ENCODE results near the gene AGFG1. TPM values are rescaled to one million over a fixed set of nuclear protein-coding genes. Genes with fewer than 3 reads are reported as not detected.

Gene AGFG1
- total RNA-seq, 1 experiment from 2014 or later = 72.5 TPM

DNA sequence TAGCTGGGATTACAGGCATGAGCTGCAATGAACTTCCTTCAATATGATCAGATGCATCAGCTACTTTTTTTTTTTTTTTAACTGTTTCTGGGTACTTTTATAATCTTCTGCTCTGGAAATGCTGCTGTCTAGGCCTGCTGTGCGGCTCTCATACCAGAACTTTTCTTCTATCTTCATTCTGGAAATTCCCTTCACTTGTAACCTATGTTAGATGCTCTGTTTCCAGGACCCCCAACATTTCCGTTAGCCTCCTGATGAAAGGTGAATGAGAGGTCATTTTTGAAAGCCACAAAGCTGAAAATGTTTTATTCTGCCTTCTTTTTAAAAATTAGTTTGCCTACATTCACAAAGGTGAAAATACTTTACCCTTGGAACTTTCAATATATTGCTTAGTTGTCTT is 8.6 kb downstream of the AGFG1 start:
- no peaks in the 10 kb centered on the region; a peak in 1 of 4 replicates for H3K9me3 ChIP-seq (ENCODE audit: control insufficient read depth in 1 of 2, insufficient read depth in 1 of 2, low read depth in 1 of 2, low read length in 2 of 2)
- no peak overlapping the region for H3K27ac ChIP-seq (ENCODE audit: low read depth, low read length)
- intact Hi-C loops (cut with micrococcal nuclease) = loop anchor here (2.0 to 10.0 kb wide), 3 partner anchors 177 to 404 kb away; no protein-coding TSS in a partner anchor
- H3K9ac ChIP-seq (ENCODE audit: low read length) = no peak overlapping the region
- DNase-seq (ENCODE audit: low read depth, low spot score) (no peak), ATAC-seq (no peak)
- no peaks in the 10 kb centered on the region for H3K36me3 ChIP-seq (ENCODE audit: control insufficient read depth in 1 of 2, insufficient read depth in 2 of 2, low read length in 2 of 2)
- H2AFZ ChIP-seq (ENCODE audit: low read depth, low read length, poor library complexity, severe bottlenecking) = no peak overlapping the region
- no peak for TF ChIP-seq POLR2A (IDR thresholded peaks at IDR 0.05; ENCODE audit: borderline replicate concordance, extremely low read depth, insufficient read depth, insufficient read length)
- TF ChIP-seq, protein P1, sequence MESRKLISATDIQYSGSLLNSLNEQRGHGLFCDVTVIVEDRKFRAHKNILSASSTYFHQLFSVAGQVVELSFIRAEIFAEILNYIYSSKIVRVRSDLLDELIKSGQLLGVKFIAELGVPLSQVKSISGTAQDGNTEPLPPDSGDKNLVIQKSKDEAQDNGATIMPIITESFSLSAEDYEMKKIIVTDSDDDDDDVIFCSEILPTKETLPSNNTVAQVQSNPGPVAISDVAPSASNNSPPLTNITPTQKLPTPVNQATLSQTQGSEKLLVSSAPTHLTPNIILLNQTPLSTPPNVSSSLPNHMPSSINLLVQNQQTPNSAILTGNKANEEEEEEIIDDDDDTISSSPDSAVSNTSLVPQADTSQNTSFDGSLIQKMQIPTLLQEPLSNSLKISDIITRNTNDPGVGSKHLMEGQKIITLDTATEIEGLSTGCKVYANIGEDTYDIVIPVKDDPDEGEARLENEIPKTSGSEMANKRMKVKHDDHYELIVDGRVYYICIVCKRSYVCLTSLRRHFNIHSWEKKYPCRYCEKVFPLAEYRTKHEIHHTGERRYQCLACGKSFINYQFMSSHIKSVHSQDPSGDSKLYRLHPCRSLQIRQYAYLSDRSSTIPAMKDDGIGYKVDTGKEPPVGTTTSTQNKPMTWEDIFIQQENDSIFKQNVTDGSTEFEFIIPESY (IDR thresholded peaks at IDR 0.05; ENCODE audit: extremely low read depth, insufficient replicate concordance, low read length) = no peak
- no peak for TF ChIP-seq ZNF274 (IDR thresholded peaks at IDR 0.05; ENCODE audit: low read depth, low read length)
- TF ChIP-seq ZFX (IDR thresholded peaks at IDR 0.05) = no peak
- TF ChIP-seq, protein P2, sequence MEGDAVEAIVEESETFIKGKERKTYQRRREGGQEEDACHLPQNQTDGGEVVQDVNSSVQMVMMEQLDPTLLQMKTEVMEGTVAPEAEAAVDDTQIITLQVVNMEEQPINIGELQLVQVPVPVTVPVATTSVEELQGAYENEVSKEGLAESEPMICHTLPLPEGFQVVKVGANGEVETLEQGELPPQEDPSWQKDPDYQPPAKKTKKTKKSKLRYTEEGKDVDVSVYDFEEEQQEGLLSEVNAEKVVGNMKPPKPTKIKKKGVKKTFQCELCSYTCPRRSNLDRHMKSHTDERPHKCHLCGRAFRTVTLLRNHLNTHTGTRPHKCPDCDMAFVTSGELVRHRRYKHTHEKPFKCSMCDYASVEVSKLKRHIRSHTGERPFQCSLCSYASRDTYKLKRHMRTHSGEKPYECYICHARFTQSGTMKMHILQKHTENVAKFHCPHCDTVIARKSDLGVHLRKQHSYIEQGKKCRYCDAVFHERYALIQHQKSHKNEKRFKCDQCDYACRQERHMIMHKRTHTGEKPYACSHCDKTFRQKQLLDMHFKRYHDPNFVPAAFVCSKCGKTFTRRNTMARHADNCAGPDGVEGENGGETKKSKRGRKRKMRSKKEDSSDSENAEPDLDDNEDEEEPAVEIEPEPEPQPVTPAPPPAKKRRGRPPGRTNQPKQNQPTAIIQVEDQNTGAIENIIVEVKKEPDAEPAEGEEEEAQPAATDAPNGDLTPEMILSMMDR (IDR thresholded peaks at IDR 0.05 in 2 of 3, conservative IDR thresholded peaks at IDR 0.05 in 1 of 3; ENCODE audit: borderline replicate concordance in 1 of 3, insufficient read depth in 1 of 3, low read depth in 2 of 3, low read length in 2 of 3) = no peak
- ChIA-PET CTCF (interaction anchor here (1.1 to 1.6 kb wide), 5 partner anchors 9 to 286 kb away, joined by 3 to 13 read pairs (median 4); partner anchors contain the start of gene AGFG1), RAD21 (ENCODE audit: low non-redundant PET in 1 of 2, low total read pairs in 2 of 2, uncharacterized antibody in 2 of 2, unreplicated experiment in 2 of 2) (no interaction called here), POLR2A (no interaction called here)
- peaks cover 32% of the 10 kb centered on the region; the same call in 1 of the 2 replicates for H4K20me1 ChIP-seq (ENCODE audit: insufficient read depth)
- no TSS peak for BruUV-seq (replicated peaks)
- H3K27me3 ChIP-seq (ENCODE audit: insufficient read depth, low read length) = no peaks in the 10 kb centered on the region
- H3K4me3 ChIP-seq (replicated peaks in 1 of 2; ENCODE audit: low read depth in 1 of 2, low read length in 2 of 2) = no peak overlapping the region
- H3K79me2 ChIP-seq (ENCODE audit: insufficient read depth, low read length) = peaks cover 100% of the 10 kb centered on the region
- no peaks in the 10 kb centered on the region for H3K9me2 ChIP-seq (ENCODE audit: insufficient read depth)
- H3K4me1 ChIP-seq (ENCODE audit: control insufficient read depth in 1 of 2, insufficient read depth in 2 of 2, low read length in 2 of 2) = peaks cover 0 to 3% of the 10 kb centered on the region in 2 experiments; a peak in 2 of 4 replicates
- no peak overlapping the region for H3K4me2 ChIP-seq (ENCODE audit: low read length)

Data from HCT116 (cell line).